ENCODE results near the gene RPS6KA2. TPM values are rescaled to one million over a fixed set of nuclear protein-coding genes. Genes with fewer than 3 reads are reported as not detected.

RPS6KA2 gene
- total and polyA plus RNA-seq, 2 experiments from 2014 or later = 12.5 to 25.3 TPM

DNA sequence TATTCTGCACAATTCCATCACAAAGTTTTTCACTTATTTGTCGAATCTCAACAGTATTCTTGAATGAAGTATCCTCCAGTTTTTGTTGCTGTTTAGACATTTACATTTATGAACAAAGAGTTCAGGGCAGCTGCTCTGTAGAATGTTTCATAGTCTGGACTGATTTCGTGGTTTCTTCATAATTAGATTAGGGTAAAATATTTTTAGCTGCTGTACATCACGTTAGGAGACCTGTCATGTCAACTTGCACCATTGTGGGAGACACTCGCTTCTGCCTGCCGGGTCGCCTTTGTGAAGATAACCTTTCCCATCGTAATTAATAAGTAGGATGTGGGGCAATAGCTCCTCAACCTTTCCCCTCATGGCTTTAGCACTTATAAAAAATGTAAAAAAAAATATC lies 27.5 kb upstream of the RPS6KA2 start (continued):
- TF ChIP-seq, protein P1, sequence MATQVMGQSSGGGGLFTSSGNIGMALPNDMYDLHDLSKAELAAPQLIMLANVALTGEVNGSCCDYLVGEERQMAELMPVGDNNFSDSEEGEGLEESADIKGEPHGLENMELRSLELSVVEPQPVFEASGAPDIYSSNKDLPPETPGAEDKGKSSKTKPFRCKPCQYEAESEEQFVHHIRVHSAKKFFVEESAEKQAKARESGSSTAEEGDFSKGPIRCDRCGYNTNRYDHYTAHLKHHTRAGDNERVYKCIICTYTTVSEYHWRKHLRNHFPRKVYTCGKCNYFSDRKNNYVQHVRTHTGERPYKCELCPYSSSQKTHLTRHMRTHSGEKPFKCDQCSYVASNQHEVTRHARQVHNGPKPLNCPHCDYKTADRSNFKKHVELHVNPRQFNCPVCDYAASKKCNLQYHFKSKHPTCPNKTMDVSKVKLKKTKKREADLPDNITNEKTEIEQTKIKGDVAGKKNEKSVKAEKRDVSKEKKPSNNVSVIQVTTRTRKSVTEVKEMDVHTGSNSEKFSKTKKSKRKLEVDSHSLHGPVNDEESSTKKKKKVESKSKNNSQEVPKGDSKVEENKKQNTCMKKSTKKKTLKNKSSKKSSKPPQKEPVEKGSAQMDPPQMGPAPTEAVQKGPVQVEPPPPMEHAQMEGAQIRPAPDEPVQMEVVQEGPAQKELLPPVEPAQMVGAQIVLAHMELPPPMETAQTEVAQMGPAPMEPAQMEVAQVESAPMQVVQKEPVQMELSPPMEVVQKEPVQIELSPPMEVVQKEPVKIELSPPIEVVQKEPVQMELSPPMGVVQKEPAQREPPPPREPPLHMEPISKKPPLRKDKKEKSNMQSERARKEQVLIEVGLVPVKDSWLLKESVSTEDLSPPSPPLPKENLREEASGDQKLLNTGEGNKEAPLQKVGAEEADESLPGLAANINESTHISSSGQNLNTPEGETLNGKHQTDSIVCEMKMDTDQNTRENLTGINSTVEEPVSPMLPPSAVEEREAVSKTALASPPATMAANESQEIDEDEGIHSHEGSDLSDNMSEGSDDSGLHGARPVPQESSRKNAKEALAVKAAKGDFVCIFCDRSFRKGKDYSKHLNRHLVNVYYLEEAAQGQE (IDR thresholded peaks at IDR 0.05; ENCODE audit: unreplicated experiment) = no peak

- Histone ChIP-seq H3K4me1 (ENCODE audit: insufficient read depth) (peaks cover 26% of the 10 kb centered on the region), H3K27me3 (ENCODE audit: insufficient read depth) (no peaks in the 10 kb centered on the region), H3K4me3 (no peak overlapping the region), H2AFZ (no peak overlapping the region), H3K4me2 (no peak overlapping the region), H3F3A (replicated peaks; ENCODE audit: low read depth) (no peaks in the 10 kb centered on the region), H3K27ac (ENCODE audit: low read depth) (no peak overlapping the region), H3K36me3 (ENCODE audit: insufficient read depth) (no peaks in the 10 kb centered on the region), H4K20me1 (replicated peaks; ENCODE audit: insufficient read depth) (no peaks in the 10 kb centered on the region; the same call in 1 of the 2 replicates), H3K79me2 (replicated peaks; ENCODE audit: insufficient read depth) (no peaks in the 10 kb centered on the region), H3K9me2 (ENCODE audit: insufficient read depth) (no peaks in the 10 kb centered on the region)
- H3K36me3 Mint-ChIP-seq (ENCODE audit: low read depth) = no peaks in the 10 kb centered on the region
- TF ChIP-seq STAT1 (IDR thresholded peaks at IDR 0.05; ENCODE audit: unreplicated experiment) (no peak), ZNF331 (CRISPR knock-in tag; IDR thresholded peaks at IDR 0.05; ENCODE audit: low read depth) (no peak), POLR2AphosphoS5 (IDR thresholded peaks at IDR 0.05; ENCODE audit: low read depth) (no peak)
- peaks cover 23% of the 10 kb centered on the region for H3K4me1 Mint-ChIP-seq
- no peak overlapping the region for H3K27ac Mint-ChIP-seq
- no peaks in the 10 kb centered on the region for H3K9me3 Mint-ChIP-seq
- ATAC-seq (no peak), DNase-seq (ENCODE audit: low spot score) (no peak)
- H3K4me3 Mint-ChIP-seq = no peak overlapping the region
- peaks cover 13% of the 10 kb centered on the region for H3K27me3 Mint-ChIP-seq (ENCODE audit: insufficient read depth, low read depth, poor library complexity)
Measured at GRCh38 chr6:166653639-166653941, 26.5 kb upstream of the RPS6KA2 start.

GRCh38 chr6:166650824-166651807 lies 24.1 kb upstream of the RPS6KA2 start:
- no peak for ATAC-seq
- no peak overlapping the region for H3K4me3 ChIP-seq
- no peak overlapping the region for H3K27ac Mint-ChIP-seq
- DNase-seq (ENCODE audit: low spot score) = no peak
- H3K4me1 Mint-ChIP-seq = peaks cover 13% of the 10 kb centered on the region; the same call in 2 of the 3 replicates
- peaks cover 11% of the 10 kb centered on the region; the same call in 1 of the 2 replicates for H3F3A ChIP-seq (replicated peaks; ENCODE audit: low read depth)
- no peaks in the 10 kb centered on the region; the same call in none of the 2 replicates for H4K20me1 ChIP-seq (replicated peaks; ENCODE audit: insufficient read depth)
- H3K9me3 Mint-ChIP-seq = no peaks in the 10 kb centered on the region
- H3K4me2 ChIP-seq = peak overlapping the region; percentile 62; the same call in 1 of the 2 replicates
- H3K27me3 Mint-ChIP-seq (ENCODE audit: insufficient read depth, low read depth, poor library complexity) = no peaks in the 10 kb centered on the region
- H3K27me3 ChIP-seq (ENCODE audit: insufficient read depth) = no peaks in the 10 kb centered on the region
- H3K79me2 ChIP-seq (replicated peaks; ENCODE audit: insufficient read depth) = no peaks in the 10 kb centered on the region
- H3K36me3 ChIP-seq (ENCODE audit: insufficient read depth) = no peaks in the 10 kb centered on the region
- H3K9me2 ChIP-seq (ENCODE audit: insufficient read depth) = 0 out of 2 replicates have a peak, but pooled peaks cover 4% of the 10 kb centered on the region
- H3K4me3 Mint-ChIP-seq = no peak overlapping the region
- H2AFZ ChIP-seq = no peak overlapping the region
- H3K27ac ChIP-seq (ENCODE audit: low read depth) = no peak overlapping the region
- peaks cover 16% of the 10 kb centered on the region for H3K4me1 ChIP-seq (ENCODE audit: insufficient read depth)
- TF ChIP-seq JUNB (IDR thresholded peaks at IDR 0.05; ENCODE audit: unreplicated experiment) = no peak
- no peak for TF ChIP-seq CTCF (conservative IDR thresholded peaks at IDR 0.05; ENCODE audit: low read depth in 2 of 2)
- no peak for TF ChIP-seq ZNF331 (CRISPR knock-in tag; IDR thresholded peaks at IDR 0.05; ENCODE audit: low read depth)
- TF ChIP-seq, protein P1 (IDR thresholded peaks at IDR 0.05; ENCODE audit: unreplicated experiment) = no peak
- no peak for TF ChIP-seq ZNF114 (CRISPR knock-in tag; IDR thresholded peaks at IDR 0.05)
- H3K36me3 Mint-ChIP-seq (ENCODE audit: low read depth) = no peaks in the 10 kb centered on the region
